ENCODE results near the gene CA12. TPM values are rescaled to one million over a fixed set of nuclear protein-coding genes. Genes with fewer than 3 reads are reported as not detected.

The CA12 gene
- total and polyA plus RNA-seq, 2 of the 8 experiments (the other 6 are each of a cell fraction or from before 2014, with no cell fraction given), result 4.7 to 4.9 TPM

DNA sequence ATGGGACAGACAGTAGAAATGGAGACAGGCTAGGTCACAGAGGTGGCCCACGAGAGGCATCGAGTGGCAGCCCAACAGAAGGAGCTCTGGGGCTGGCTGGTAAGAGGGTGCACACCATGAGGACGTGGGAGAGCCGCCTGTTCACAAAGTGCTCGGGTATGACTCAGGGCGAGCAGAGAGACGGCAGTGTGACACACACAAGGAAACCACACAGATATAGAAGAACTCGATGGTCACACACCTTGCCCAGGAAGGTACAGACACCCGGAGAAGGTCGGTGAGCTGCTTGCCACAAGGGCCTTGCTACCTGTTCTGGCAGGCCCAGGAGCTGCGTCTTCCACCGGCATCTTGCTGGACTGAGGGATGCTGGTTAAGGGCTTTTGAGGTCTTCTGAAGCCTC, 50.2 kb downstream of the CA12 start:
- Histone ChIP-seq H3K14ac (ENCODE audit: insufficient read length) (no peak overlapping the region), H4K8ac (ENCODE audit: extremely low read depth, insufficient read depth, low read length) (no peak overlapping the region), H4K91ac (replicated peaks; ENCODE audit: insufficient read length, low read length) (no peak overlapping the region), H2BK5ac (ENCODE audit: low read depth, low read length) (no peak overlapping the region), H3K4me3 (ENCODE audit: extremely low read depth in 1 of 4, insufficient read depth in 2 of 4, low read depth in 3 of 4, low read length in 4 of 4) (no peak overlapping the region), H3K4me1 (replicated peaks in 1 of 4; ENCODE audit: control insufficient read depth in 3 of 4, insufficient read depth in 4 of 4, low read length in 3 of 4) (no peaks in the 10 kb centered on the region; a peak in 1 of 7 replicates), H2AFZ (ENCODE audit: low read length) (no peak overlapping the region), H3K36me3 (ENCODE audit: control insufficient read depth in 2 of 4, insufficient read depth in 4 of 4, low read length in 3 of 4) (no peaks in the 10 kb centered on the region), H3K4ac (replicated peaks; ENCODE audit: insufficient read length, low read depth, low read length) (no peak overlapping the region), H3K27ac (ENCODE audit: low read depth, low read length) (no peak overlapping the region), H3K23ac (ENCODE audit: insufficient read length) (no peak overlapping the region), H2BK20ac (ENCODE audit: low read length) (no peak overlapping the region), H2BK12ac (ENCODE audit: low read depth, low read length) (no peak overlapping the region), H3K18ac (ENCODE audit: extremely low read depth, low read length) (no peak overlapping the region), H2AK5ac (ENCODE audit: low read depth, low read length) (no peak overlapping the region), H4K5ac (ENCODE audit: insufficient read length, low read depth, low read length) (no peak overlapping the region), H3K9ac (replicated peaks in 1 of 4; ENCODE audit: extremely low read depth in 1 of 4, low read depth in 3 of 4, low read length in 3 of 4) (no peak overlapping the region), H3K56ac (replicated peaks; ENCODE audit: insufficient read length, low read depth, low read length) (no peak overlapping the region), H2BK120ac (replicated peaks; ENCODE audit: low read depth, low read length) (no peak overlapping the region), H3K4me2 (ENCODE audit: insufficient read depth in 1 of 2, low read depth in 2 of 2, low read length in 2 of 2) (no peak overlapping the region), H3K79me1 (ENCODE audit: low read depth, low read length) (no peaks in the 10 kb centered on the region), H3K27me3 (replicated peaks in 1 of 4; ENCODE audit: control insufficient read depth in 3 of 4, extremely low read depth in 1 of 4, insufficient read depth in 3 of 4, low read length in 3 of 4) (no peaks in the 10 kb centered on the region), H3K79me2 (ENCODE audit: control insufficient read depth in 1 of 2, insufficient read depth in 2 of 2, low read length in 2 of 2) (no peaks in the 10 kb centered on the region), H2BK15ac (ENCODE audit: low read length) (no peak overlapping the region), H4K20me1 (replicated peaks in 1 of 2; ENCODE audit: control insufficient read depth in 1 of 2, insufficient read depth in 2 of 2, low read length in 2 of 2) (no peaks in the 10 kb centered on the region), H3K23me2 (ENCODE audit: low read depth, low read length) (no peaks in the 10 kb centered on the region), H3K9me3 (ENCODE audit: insufficient read depth in 2 of 2, low read depth in 1 of 2, low read length in 1 of 2) (no peaks in the 10 kb centered on the region)
- TF ChIP-seq EZH2 (IDR thresholded peaks at IDR 0.05; ENCODE audit: low read depth, low read length, severe bottlenecking), result no peak
- no peak for TF ChIP-seq NRF1 (IDR thresholded peaks at IDR 0.05; ENCODE audit: low read depth, low read length)
- TF ChIP-seq, protein P1, sequence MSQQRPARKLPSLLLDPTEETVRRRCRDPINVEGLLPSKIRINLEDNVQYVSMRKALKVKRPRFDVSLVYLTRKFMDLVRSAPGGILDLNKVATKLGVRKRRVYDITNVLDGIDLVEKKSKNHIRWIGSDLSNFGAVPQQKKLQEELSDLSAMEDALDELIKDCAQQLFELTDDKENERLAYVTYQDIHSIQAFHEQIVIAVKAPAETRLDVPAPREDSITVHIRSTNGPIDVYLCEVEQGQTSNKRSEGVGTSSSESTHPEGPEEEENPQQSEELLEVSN (IDR thresholded peaks at IDR 0.05), result no peak
- no peak for TF ChIP-seq CBX8 (IDR thresholded peaks at IDR 0.05; ENCODE audit: borderline replicate concordance, low read depth, low read length)
- TF ChIP-seq NANOG (IDR thresholded peaks at IDR 0.05; ENCODE audit: insufficient read depth, low read depth, low read length, poor library complexity, severe bottlenecking), result no peak
- no peak for TF ChIP-seq SP1 (IDR thresholded peaks at IDR 0.05; ENCODE audit: low read depth, low read length)
- TF ChIP-seq JUN (IDR thresholded peaks at IDR 0.05; ENCODE audit: low read depth, low read length), result no peak
- CTCF ChIA-PET (ENCODE audit: partially characterized antibody), result interaction anchor here (1.2 to 2.0 kb wide), 4 partner anchors 8 to 81 kb away, joined by 3 to 5 read pairs (median 4); no protein-coding TSS in a partner anchor
- DNase-seq (ENCODE audit: low read depth in 1 of 2, low spot score in 2 of 2) (no peak), FAIRE-seq (no peak)
- POLR2A ChIA-PET (ENCODE audit: partially characterized antibody), result no interaction called here
- WGBS, 2 experiments (ENCODE audit: extremely low coverage in 1 of 2, insufficient coverage in 1 of 2, insufficient read length in 1 of 2, insufficient replicate concordance in 2 of 2, low coverage in 1 of 2, low lambda C conversion rate in 2 of 2, missing lambda C conversion rate in 1 of 2), result 83% methylated on average over 12 of the region's 12 CpGs; no CpG with 5 or more reads in 1 of the 2 experiments
